Measurements from ENCODE around the gene BSN.
A peak's percentile ranks its signal among the peaks of the same experiment; 100 is the strongest.
"Not testable (repeated sequence)": the region's sequence is repeated elsewhere in the genome, so short reads cannot be mapped to it uniquely, and the experiment has no call there.

BSN gene

DNA sequence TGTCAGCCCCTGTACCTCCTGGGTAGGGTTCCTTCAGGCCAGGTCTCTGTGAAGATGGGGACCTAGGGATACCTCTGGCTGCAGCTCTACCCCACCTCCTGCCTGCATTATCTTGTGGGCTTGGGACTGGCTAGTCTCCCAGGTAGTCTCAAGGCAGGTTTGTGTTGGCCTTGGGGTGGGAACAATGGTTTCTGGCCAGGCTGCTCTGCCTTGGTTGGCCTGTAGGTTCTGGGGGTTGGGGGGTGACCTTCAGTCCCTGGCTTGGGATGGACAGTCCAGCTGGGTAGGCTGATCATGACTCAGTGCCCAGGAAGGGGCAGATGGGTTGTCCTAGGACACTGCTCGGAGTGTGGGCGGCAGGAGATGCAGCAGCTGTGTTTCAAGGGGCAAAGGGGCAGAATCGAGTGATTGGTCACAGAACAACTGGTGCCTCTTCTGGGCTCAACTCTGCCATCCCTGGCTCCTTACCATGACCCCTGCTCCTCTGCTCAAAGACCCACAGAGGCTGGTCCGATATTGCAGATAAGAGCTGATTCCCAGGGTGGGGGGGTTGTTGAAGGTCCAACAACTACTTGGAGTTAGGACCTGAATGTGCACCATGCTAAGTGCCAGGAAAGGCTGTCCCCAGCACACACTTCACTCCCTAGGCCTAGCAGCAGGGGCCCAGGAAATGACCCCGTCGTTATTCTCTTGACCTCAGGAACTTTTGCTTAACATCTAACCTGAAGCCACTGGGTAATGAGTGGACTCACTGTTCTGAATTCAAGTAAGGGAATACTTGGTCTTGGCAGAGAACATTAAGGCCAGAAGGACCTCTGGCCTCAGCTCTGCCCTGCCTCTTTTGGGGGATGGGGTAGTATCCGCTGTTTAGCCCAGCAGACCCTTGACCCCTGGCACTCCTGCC, 18.1 kb upstream of the BSN start:
- DNase-seq, result no peak

DNA sequence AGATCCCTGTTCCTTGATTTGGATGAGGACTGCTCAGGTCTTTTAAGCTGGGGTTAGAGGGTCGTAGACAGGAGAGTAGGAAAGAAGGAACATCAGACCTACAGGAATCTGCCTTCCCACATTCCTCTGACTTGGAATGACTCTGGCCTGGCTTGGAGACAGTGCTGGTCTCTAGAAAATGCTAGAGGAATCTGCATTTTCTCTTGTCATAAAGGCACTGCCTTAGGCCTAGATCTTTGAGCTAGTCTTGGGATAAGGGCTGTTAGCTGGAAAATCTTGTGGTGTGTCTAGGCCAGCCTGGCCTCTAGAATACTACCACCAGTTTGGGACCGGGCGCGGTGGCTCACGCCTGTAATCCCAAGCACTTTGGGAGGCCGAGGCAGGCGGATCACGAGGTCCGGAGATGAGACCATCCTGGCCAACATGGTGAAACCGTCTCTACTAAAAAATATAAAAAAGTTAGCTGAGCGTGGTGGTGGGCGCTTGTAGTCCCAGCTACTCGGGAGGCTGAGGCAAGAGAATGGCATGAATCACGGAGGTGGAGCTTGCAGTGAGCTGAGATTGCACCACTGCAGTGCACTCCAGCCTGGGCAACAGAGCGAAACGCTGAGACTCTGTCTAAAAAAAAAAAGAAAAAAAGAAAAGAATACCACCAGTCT, 17.3 kb upstream of the BSN start:
- DNase-seq, result no peak

DNA sequence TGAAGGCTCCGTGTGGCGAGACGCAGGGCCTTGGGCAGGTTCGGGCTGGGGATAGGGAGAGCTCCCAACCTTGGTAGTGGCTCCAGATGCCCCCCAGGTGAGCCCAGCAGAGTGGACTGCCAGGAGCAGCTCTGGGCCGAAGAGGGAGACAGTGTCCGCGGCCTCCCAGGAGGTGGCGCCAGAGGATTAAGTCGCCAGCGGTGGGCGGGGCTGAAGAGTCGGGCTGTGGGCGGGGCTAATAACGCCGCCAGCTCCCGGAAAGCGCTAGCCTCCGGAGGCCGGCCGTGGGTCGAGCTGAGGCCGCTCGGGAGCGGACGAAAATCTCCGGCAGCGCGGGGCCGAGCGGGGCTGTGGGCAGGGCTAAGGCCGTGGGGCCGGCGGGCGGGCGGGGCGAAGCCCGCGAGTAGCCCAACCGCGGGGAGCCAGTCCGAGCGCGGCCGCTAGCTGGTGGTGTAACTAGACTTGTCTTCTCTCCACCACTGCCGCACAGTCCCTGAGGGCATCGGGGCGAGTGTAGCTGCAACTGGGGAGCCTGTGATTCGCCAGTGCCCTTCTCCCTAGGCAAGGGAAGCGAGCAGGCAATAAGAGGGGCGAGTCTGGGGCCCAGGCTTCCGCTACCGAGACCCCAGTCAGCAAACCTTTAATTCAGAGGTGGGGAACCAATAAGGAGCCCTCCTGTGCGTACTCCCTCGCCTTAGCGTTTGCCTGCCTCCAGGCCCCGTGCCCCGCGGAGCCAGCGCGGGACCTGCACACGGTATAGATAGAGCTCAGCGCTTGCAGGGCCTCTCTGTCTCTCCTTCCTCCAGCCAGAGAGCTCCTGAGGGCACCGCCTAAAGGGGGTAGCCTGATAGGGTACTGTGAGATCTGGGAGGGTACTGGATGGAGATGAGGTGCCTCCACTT, 14.4 kb upstream of the BSN start:
- peak; percentile 80 for DNase-seq

GRCh38 chr3:49552087-49552486, 2.2 kb upstream of the BSN start:
- DNase-seq, result no peak

GRCh38 chr3:49553324-49553691, 969 bp upstream of the BSN start:
- DNase-seq, result no peak

DNA sequence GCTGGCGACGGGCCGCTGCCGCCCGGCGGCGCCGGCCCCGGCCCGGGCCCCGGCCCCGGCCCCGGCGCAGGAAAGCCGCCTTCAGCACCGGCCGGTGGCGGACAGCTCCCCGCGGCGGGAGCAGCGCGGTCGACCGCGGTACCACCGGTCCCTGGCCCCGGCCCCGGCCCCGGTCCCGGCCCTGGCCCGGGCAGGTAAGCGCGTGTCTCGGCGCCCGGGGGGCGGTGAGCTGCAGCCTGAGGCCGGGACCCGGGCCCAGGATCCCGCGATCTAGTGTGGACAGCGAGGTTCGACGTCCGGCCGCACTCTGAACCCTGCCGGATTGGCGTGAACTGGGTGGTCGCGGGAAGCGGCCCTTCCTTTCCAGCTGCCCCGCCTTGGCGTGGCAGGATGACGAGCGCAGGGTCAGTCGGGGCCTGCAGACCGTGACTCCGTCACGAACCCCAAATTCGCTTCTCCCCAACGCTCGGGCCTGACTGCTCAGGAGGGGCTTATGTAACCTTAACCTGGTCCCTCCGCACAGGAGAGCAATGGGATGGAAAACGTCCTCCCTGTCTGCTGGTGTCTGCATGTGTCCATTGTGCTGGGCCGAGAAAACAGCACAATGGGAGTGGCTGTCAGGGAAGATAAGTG, 472 bp downstream of the BSN start:
- DNase-seq, result no peak

DNA sequence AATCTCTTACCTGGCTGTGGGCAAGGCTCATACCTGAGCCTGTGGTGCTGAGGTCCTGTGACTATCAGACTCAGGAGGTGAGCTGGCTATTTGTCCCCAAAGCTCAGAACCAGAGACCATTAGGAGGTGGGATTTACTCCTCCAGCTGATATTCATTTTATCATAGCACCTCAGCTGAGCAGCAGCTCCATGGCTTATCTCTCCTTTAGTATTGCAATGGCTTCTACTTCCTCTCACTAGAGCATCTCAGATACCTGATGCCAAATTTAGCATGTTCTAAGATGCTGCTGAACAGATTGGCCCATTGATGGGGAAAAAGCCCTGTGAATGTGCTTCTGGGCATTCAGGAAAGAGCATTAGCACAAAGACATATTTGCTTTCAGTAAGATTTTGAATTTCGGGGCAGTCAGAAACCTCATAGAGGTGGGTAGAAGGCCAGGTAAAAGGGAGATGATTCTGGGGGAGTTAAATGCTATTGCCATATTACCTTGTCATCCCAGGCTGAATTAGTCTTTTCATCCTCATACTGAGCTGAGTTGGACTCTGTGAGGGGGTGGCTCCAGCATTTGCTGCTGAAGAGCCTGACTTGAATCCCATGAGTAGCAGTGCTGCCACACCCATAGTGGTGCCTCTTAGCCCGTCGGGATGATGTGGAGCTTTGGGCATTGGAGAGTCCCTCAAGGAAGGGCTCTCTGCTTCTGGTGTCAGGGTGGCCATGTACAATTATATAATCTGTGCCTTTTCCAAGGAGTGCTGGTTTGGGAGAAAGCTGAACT, 2.4 kb downstream of the BSN start:
- no peak for DNase-seq

- no peak for DNase-seq
Measured at GRCh38 chr3:49563040-49563578, 8.8 kb downstream of the BSN start.

DNA sequence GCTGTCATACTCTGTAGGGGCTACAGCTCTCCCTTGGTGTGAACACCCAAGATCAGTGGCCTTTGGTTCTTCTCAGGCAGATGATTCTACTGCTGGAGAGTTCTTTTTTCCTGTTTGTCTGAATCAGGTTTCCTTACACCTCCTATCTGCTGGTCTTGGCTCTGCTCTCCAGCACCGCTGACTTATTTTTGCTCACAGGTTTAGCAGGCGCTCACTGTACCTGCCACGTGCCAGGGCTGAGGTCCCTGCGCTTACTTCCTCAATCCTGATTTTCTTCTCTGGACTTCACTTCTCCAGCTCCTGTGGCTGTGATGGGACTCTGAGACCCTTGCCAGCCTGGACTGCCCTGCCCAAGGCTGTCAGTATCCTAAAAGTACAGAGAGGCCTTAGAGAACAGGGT, 9.5 kb downstream of the BSN start:
- no peak for DNase-seq

GRCh38 chr3:49566312-49566711, 12.0 kb downstream of the BSN start:
- DNase-seq, result no peak

- DNase-seq, result no peak
Measured at GRCh38 chr3:49567406-49567805, 13.1 kb downstream of the BSN start.

GRCh38 chr3:49568965-49569364, 14.7 kb downstream of the BSN start:
- no peak for DNase-seq

- no peak for DNase-seq
Measured at GRCh38 chr3:49570028-49570654, 15.9 kb downstream of the BSN start.

GRCh38 chr3:49582177-49582576, 27.9 kb downstream of the BSN start:
- DNase-seq, result no peak

- DNase-seq, result not testable (repeated sequence)
Measured at GRCh38 chr3:49585261-49585755, 31.0 kb downstream of the BSN start.

GRCh38 chr3:49591615-49592014, 37.3 kb downstream of the BSN start:
- no peak for DNase-seq

DNA sequence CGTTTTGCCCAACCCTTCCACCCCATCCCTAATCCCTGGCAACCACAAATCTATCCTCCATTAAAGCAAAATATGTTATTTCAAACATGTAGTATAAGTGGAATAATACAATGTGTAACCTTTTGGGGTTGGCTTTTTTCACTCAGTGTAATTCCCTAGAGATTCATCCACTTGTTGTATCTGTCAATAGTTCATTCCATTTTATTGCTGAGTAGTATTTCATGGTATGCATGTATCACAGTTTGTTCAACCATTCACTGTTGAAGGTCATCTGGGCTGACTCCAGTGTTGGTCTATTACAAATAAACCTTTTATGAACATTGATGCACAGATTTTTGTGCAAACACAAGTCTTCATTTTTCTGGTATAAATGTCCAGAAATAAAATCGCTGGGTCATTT, 38.8 kb downstream of the BSN start:
- no peak for DNase-seq

- DNase-seq, result no peak
Measured at GRCh38 chr3:49600781-49601180, 46.5 kb downstream of the BSN start.

DNA sequence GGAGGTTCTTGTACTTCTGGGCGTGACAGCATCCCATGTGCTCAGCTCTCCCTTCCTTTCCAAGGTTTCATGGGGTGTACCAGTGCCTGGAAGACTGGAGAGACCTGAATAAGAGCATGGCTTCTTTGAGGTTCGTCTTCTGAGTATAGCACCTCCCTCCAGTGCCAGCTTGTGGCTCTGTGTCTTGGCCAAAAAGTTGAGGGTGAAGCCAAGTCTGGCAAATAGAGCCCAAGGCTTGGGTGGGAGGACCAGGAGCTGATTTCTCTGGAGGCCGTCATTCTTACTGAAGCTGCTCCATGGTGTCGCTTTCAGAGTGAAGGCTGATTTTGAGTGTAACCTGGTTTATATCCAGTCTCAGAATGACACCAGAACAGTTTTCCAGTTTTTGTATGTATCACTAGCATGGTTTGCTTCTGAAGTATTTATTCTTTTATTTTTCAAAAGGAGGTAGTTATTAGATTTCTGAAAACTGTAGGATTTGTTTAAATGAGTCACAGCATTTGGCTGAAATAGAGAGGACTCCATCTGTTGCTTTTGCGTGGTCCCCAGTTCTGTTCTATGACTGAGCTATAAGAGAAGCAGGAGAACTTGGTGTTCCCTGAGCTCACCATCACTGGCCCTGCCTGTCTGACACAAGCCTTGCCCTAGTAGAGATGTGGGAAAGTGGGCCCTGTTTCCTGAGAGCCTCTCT, 47.2 kb downstream of the BSN start:
- no peak for DNase-seq

- no peak for DNase-seq
Measured at GRCh38 chr3:49602049-49602554, 47.8 kb downstream of the BSN start.
